Mucosa of stomach (tissue), 1 donor: Measurements from ENCODE around the gene ELL2.
"Not testable (repeated sequence)": the region's sequence is repeated elsewhere in the genome, so short reads cannot be mapped to it uniquely, and the experiment has no call there.

Experiments
- H3K27me3 ChIP-seq: one replicate; pipeline ENCODE4 v1.7.0; 2013; ENCODE audit warnings: mild to moderate bottlenecking, low read length; ENCODE audit not compliant: control insufficient read depth, insufficient read depth
- H3K36me3 ChIP-seq: one replicate; pipeline ENCODE4 v1.7.0; 2013; ENCODE audit warnings: low read length; ENCODE audit not compliant: control insufficient read depth, insufficient read depth
- H3K4me1 ChIP-seq: one replicate; pipeline ENCODE4 v1.7.0; 2013; ENCODE audit warnings: mild to moderate bottlenecking, low read length; ENCODE audit not compliant: control insufficient read depth, insufficient read depth
- H3K4me3 ChIP-seq: one replicate; pipeline ENCODE4 v1.7.0; 2013; ENCODE audit warnings: low read length
- H3K9ac ChIP-seq: one replicate; pipeline ENCODE4 v1.7.0; 2013; ENCODE audit warnings: mild to moderate bottlenecking, low read length, moderate library complexity
- H3K9me3 ChIP-seq: one replicate; pipeline ENCODE4 v1.7.0; 2013; ENCODE audit warnings: mild to moderate bottlenecking, low read length, moderate library complexity; ENCODE audit not compliant: control insufficient read depth
- donor health status: Pancreatic carcinoma.

ELL2 gene

GRCh38 chr5:95852567-95852966, 109.1 kb downstream of the ELL2 start:
- Histone ChIP-seq H3K4me1 (peaks cover 4% of the 10 kb centered on the region), H3K27me3 (no peaks in the 10 kb centered on the region), H3K9ac (no peak overlapping the region), H3K36me3 (no peaks in the 10 kb centered on the region), H3K9me3 (no peaks in the 10 kb centered on the region), H3K4me3 (no peak overlapping the region)

GRCh38 chr5:95851141-95851540, 110.5 kb downstream of the ELL2 start:
- not testable (repeated sequence) for H3K36me3 ChIP-seq, H3K27me3 ChIP-seq, H3K4me1 ChIP-seq, H3K4me3 ChIP-seq, H3K9me3 ChIP-seq, H3K9ac ChIP-seq

- Histone ChIP-seq H3K9ac (no peak overlapping the region), H3K9me3 (no peaks in the 10 kb centered on the region)
Measured at GRCh38 chr5:95850391-95850894, 111.2 kb downstream of the ELL2 start.

GRCh38 chr5:95848701-95849100, 113.0 kb downstream of the ELL2 start:
- H3K36me3 ChIP-seq, result no peaks in the 10 kb centered on the region
- H3K4me1 ChIP-seq, result peaks cover 4% of the 10 kb centered on the region
- H3K27me3 ChIP-seq, result no peaks in the 10 kb centered on the region
- no peaks in the 10 kb centered on the region for H3K9me3 ChIP-seq
- H3K9ac ChIP-seq, result no peak overlapping the region
- H3K4me3 ChIP-seq, result no peak overlapping the region

More at GRCh38 chr5:95850391-95850894, 111.2 kb downstream of the ELL2 start:
- no peaks in the 10 kb centered on the region for H3K36me3 ChIP-seq
- no peaks in the 10 kb centered on the region for H3K27me3 ChIP-seq
- H3K4me1 ChIP-seq, result peaks cover 4% of the 10 kb centered on the region
- H3K4me3 ChIP-seq, result no peak overlapping the region

- Histone ChIP-seq H3K4me3 (no peak overlapping the region), H3K9me3 (no peaks in the 10 kb centered on the region), H3K9ac (no peak overlapping the region), H3K4me1 (peaks cover 3% of the 10 kb centered on the region), H3K36me3 (no peaks in the 10 kb centered on the region), H3K27me3 (no peaks in the 10 kb centered on the region)
Measured at GRCh38 chr5:95847261-95847592, 114.4 kb downstream of the ELL2 start.

DNA sequence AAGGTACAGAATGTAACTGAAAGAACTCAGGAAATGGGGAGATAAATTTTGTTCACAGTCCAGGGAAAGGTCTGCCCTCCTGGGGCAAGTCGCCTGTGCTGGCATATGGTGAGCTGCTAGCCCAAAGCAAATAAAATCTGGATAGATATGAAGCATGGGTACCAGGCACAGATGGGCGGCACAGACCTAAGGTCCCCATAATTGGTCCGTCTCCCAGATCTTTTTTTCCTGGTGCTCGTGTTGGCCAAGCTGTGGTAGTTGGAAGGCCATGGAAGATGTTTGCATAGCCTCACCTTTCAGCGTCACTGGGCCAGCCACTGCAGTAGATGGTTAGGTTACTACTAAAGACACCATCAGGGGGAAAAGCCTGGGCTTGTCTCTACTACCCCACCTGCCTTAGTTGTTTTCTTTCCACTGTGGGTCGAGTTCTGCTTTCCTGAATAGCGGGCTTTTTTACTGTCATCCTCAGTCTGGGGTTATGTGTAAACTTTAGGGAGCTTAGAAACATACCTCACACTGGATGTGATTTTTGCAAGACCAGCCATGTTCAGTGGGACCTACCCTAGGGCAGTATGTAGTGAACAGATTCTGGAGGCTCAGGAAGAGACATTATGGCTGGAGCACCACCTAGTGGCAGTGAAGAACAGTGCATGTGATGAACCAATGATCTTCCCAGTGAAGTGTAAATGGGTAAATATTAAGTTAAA, 114.9 kb downstream of the ELL2 start:
- Histone ChIP-seq H3K4me1 (peaks cover 7% of the 10 kb centered on the region), H3K27me3 (no peaks in the 10 kb centered on the region), H3K4me3 (no peak overlapping the region), H3K36me3 (no peaks in the 10 kb centered on the region), H3K9me3 (no peaks in the 10 kb centered on the region), H3K9ac (no peak overlapping the region)

- Histone ChIP-seq H3K9me3 (no peaks in the 10 kb centered on the region), H3K9ac (no peak overlapping the region)
Measured at GRCh38 chr5:95845391-95845790, 116.3 kb downstream of the ELL2 start.

DNA sequence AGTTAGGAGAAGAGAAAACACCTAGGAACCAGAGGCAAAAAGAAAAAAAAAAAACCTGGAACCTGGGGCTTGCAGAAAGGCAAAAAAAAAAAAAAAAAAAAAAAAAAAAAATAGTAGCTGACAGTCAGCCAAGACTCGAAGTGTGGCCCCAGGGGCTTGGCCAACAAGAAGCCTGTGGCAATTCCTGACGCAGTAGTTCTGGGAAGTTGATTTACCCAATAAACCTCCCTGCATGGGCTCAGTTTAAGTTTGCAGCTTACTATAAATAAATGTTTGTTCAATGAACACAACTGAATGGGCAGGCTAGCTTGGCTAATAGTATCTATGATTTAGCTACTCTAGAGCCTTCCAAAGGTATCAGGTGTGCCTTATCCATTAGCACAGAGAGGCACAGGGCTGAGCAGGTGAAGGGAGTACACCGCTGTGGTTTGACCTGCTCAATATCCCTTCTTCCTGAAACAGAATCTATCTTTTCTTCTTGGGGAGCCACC, 117.9 kb downstream of the ELL2 start:
- H3K9me3 ChIP-seq, result no peaks in the 10 kb centered on the region
- H3K27me3 ChIP-seq, result no peaks in the 10 kb centered on the region
- H3K4me1 ChIP-seq, result peaks cover 20% of the 10 kb centered on the region
- H3K36me3 ChIP-seq, result no peaks in the 10 kb centered on the region
- H3K4me3 ChIP-seq, result no peak overlapping the region
- H3K9ac ChIP-seq, result no peak overlapping the region

More at GRCh38 chr5:95845391-95845790, 116.3 kb downstream of the ELL2 start:
- H3K4me3 ChIP-seq, result no peak overlapping the region
- no peaks in the 10 kb centered on the region for H3K27me3 ChIP-seq
- peaks cover 11% of the 10 kb centered on the region for H3K4me1 ChIP-seq
- no peaks in the 10 kb centered on the region for H3K36me3 ChIP-seq

- H3K9ac ChIP-seq, result no peak overlapping the region
- no peaks in the 10 kb centered on the region for H3K27me3 ChIP-seq
- H3K36me3 ChIP-seq, result no peaks in the 10 kb centered on the region
- H3K4me1 ChIP-seq, result peaks cover 20% of the 10 kb centered on the region
- H3K4me3 ChIP-seq, result no peak overlapping the region
- no peaks in the 10 kb centered on the region for H3K9me3 ChIP-seq
Measured at GRCh38 chr5:95842854-95843544, 118.7 kb downstream of the ELL2 start.

DNA sequence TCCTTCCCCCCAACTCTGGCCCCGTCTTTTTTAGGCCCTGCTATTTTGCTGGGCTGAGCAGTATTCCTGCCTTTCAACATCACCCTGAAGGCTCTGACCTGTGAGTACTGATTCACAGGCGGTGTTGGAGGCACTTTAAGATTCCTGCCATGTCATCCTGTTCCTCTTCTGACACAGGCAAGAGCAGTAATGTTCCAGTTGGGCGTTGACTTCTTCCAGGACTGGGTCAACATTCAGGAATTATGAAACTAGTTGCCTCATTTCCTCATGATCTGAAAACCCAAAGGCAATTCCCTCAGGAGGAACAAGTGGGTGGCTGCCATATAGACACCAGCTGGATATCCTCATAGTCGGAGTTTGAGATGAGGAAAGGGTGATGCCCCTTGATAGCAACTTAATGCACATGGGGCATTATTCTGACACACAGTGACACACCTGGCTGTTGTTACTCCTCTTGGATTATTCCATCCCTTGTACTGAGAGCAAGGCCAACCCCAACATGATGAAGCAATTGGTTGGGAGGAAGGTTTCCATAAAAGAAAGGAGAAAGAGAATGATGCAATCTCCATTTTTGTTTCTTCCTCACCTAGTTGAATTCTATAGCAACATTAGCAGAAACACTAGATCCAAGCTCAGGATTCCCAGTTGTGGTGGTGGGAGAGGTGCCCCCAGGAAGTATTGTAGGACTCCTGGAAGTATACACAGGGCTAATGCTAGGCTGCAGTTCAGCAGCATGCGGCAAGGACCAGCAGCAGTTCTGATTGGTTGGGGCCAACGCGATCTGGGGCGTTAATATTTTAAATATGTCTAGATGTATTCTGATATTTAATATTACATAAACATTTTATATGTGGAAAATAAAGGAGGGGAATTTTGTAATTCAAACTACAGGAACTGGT, 119.5 kb downstream of the ELL2 start:
- Histone ChIP-seq H3K9ac (no peak overlapping the region), H3K4me1 (peaks cover 20% of the 10 kb centered on the region), H3K9me3 (no peaks in the 10 kb centered on the region), H3K4me3 (no peak overlapping the region), H3K36me3 (no peaks in the 10 kb centered on the region), H3K27me3 (no peaks in the 10 kb centered on the region)

GRCh38 chr5:95840956-95841705, 120.5 kb downstream of the ELL2 start:
- Histone ChIP-seq H3K4me3 (no peak overlapping the region), H3K9ac (no peak overlapping the region), H3K4me1 (peaks cover 20% of the 10 kb centered on the region), H3K36me3 (no peaks in the 10 kb centered on the region), H3K9me3 (no peaks in the 10 kb centered on the region), H3K27me3 (no peaks in the 10 kb centered on the region)
